A549 (cell line): ENCODE data around the gene LMNB1. TPM values are rescaled to one million over a fixed set of nuclear protein-coding genes. Genes with fewer than 3 reads are reported as not detected.
"Not testable (repeated sequence)": the region's sequence is repeated elsewhere in the genome, so short reads cannot be mapped to it uniquely, and the experiment has no call there.

Experiments
- ATAC-seq, 2 experiments: fragments of 200-7000 bp in 1 of 2; fragments of >200 bp in 1 of 2; cut with Nextera tagmentation in 1 of 2; cut with Tn5 transposase in 1 of 2; 3 replicates each; pipeline versions ENCODE4 v1.8.0 to v1.9.1; 2018 to 2020; ENCODE audit warnings: mild to moderate bottlenecking in 1 of 2, moderate library complexity in 1 of 2
- CTCF ChIA-PET: fragments of 300-600 bp; sonication (Branson Sonifier 250); formaldehyde crosslinking; extraction: SDS; loops from one replicate; lab custom pipeline; 2021; ENCODE audit warnings: antibody characterized with exemption, inconsistent platforms; lab: Yijun Ruan, JAX
- POLR2A ChIA-PET: fragments of 350-600 bp; formaldehyde crosslinking; extraction: SDS; loops from one replicate; lab custom pipeline; 2021; ENCODE audit warnings: antibody characterized with exemption, inconsistent platforms; lab: Yijun Ruan, JAX
- DNase-seq, 2 experiments: peaks; one replicate each; pipeline versions ENCODE4 v3.0.0 to v3.0.0-alpha.2; 2011 to 2016; ENCODE audit warnings: low read depth in 1 of 2, low spot score in 1 of 2
- FAIRE-seq: peaks from 2 replicates; lab custom pipeline; 2011; peaks lifted over from hg19 to GRCh38; lab: Jason Lieb, UNC
- H3K27ac ChIP-seq, 2 experiments: fragments of >200 bp; sonication (Bioruptor Twin); formaldehyde crosslinking; 3 replicates each; pipeline ENCODE4 v1.5.1; 2016 to 2017
- H3K4me1 ChIP-seq: fragments of >200 bp; sonication (Bioruptor Twin); formaldehyde crosslinking; 3 replicates; pipeline ENCODE4 v1.6.1; 2016
- H3K4me2 ChIP-seq: fragments of >200 bp; sonication (Bioruptor Twin); formaldehyde crosslinking; 3 replicates; pipeline ENCODE4 v1.6.1; 2016
- H3K4me3 ChIP-seq: fragments of >200 bp; sonication (Bioruptor Twin); formaldehyde crosslinking; 3 replicates; pipeline ENCODE4 v1.5.1; 2016
- H3K9me3 ChIP-seq: fragments of >200 bp; sonication (Bioruptor Twin); formaldehyde crosslinking; 3 replicates; pipeline ENCODE4 v1.6.1; 2016
- BHLHE40 ChIP-seq: IDR thresholded peaks from 2 replicates; pipeline ENCODE4 v1.6.1; 2012; ENCODE audit warnings: low read depth, low read length, inconsistent platforms
- CHD2 ChIP-seq: fragments of 150-350 bp; IDR thresholded peaks from 2 replicates; pipeline ENCODE4 v1.6.1; 2014; ENCODE audit warnings: low read length; ENCODE audit not compliant: partially characterized antibody
- CHD4 ChIP-seq: fragments of 200-600 bp; sonication (generic); IDR thresholded peaks from 2 replicates; pipeline ENCODE4 v1.6.1; 2016; ENCODE audit warnings: antibody characterized with exemption, mild to moderate bottlenecking, borderline replicate concordance
- ELK1 ChIP-seq: fragments of 150-350 bp; IDR thresholded peaks from 2 replicates; pipeline ENCODE4 v1.6.1; 2014; ENCODE audit warnings: low read depth, mild to moderate bottlenecking, low read length
- ESRRA ChIP-seq: fragments of 150-350 bp; IDR thresholded peaks from 2 replicates; pipeline ENCODE4 v1.6.1; 2014; ENCODE audit warnings: mild to moderate bottlenecking, low read length, borderline replicate concordance
- JUN ChIP-seq, 2 experiments: fragments of >200 bp; sonication (Bioruptor Twin); formaldehyde crosslinking; IDR thresholded peaks; 2 replicates in 1 of 2; 3 replicates in 1 of 2; pipeline ENCODE4 v1.6.1; 2016 to 2017
- MYC ChIP-seq: IDR thresholded peaks from 2 replicates; pipeline ENCODE4 v1.6.1; 2012; ENCODE audit warnings: mild to moderate bottlenecking, inconsistent platforms, low read length, improper control_type of control experiment, borderline replicate concordance
- NR3C1 ChIP-seq: fragments of >200 bp; sonication (Bioruptor Twin); formaldehyde crosslinking; IDR thresholded peaks from 3 replicates; pipeline ENCODE4 v1.6.1; 2017
- PHF8 ChIP-seq: fragments of 200-600 bp; sonication (generic); IDR thresholded peaks from 2 replicates; pipeline ENCODE4 v1.6.1; 2016; ENCODE audit warnings: low read depth, mild to moderate bottlenecking, antibody characterized with exemption, moderate library complexity, borderline replicate concordance
- POLR2A ChIP-seq: IDR thresholded peaks from 2 replicates; pipeline ENCODE4 v1.6.1; 2012; ENCODE audit warnings: mild to moderate bottlenecking, low read length
- RAD21 ChIP-seq, 2 experiments: fragments of >200 bp in 1 of 2; sonication (Bioruptor Twin) in 1 of 2; formaldehyde crosslinking in 1 of 2; IDR thresholded peaks in 1 of 2; conservative IDR thresholded peaks in 1 of 2; 2 replicates in 1 of 2; 3 replicates in 1 of 2; pipeline ENCODE4 v1.6.1; 2012 to 2018; ENCODE audit warnings: inconsistent platforms in 1 of 2
- RARB ChIP-seq: fragments of 250-450 bp; sonication (Bioruptor Pico); IDR thresholded peaks from 2 replicates; pipeline ENCODE4 v1.8.0; 2021; ENCODE audit warnings: mild to moderate bottlenecking, moderate library complexity
- RFX5 ChIP-seq: fragments of 450-650 bp; IDR thresholded peaks from 2 replicates; pipeline ENCODE4 v1.7.1; 2014; ENCODE audit warnings: antibody characterized with exemption, mild to moderate bottlenecking, moderate library complexity
- WGBS: methylation state at CpG from one replicate; pipeline ENCODE4 v1.1.6; 2017; ENCODE audit errors: missing lambda C conversion rate; 5-methylcytosine and 5-hydroxymethylcytosine counted together
- polyA plus RNA-seq, 4 experiments: library from polyadenylated mRNA; depleted of rRNA in 3 of 4; stranded (reverse); fragments of >200 nt; fragmentation: RNase III in 1 of 4; extraction: RNeasy Plus Mini Kit Qiagen cat#74134 plus additional on column Dnase treatment in 1 of 4; gene quantifications; 2 replicates in 3 of 4; 3 replicates in 1 of 4; pipeline ENCODE4 v1.2.3, GENCODE V29; 2011 to 2017
- TF ChIP-seq, protein P1 (sequence below): fragments of >200 bp; sonication (Bioruptor Twin); formaldehyde crosslinking; IDR thresholded peaks from 3 replicates; pipeline ENCODE4 v1.6.1; 2016
- TF ChIP-seq, protein P2 (sequence below): fragments of 200-600 bp; sonication (generic); IDR thresholded peaks from 2 replicates; pipeline ENCODE4 v1.6.1; 2016; ENCODE audit warnings: antibody characterized with exemption, mild to moderate bottlenecking, moderate library complexity
- TF ChIP-seq, protein P3 (sequence below): fragments of >200 bp; sonication (Bioruptor Twin); formaldehyde crosslinking; IDR thresholded peaks from 3 replicates; pipeline ENCODE4 v1.5.1; 2016

The LMNB1 gene
- polyA plus RNA-seq, 2 of the 4 experiments (the other 2 are of a cell fraction), result 45.9 to 55.6 TPM

GRCh38 chr5:126837242-126837641 lies 60.3 kb downstream of the LMNB1 start:
- DNase-seq (no peak), ATAC-seq (no peak), FAIRE-seq (no peak)
- ChIA-PET CTCF (interaction anchor here (0.7 to 1.7 kb wide), 6 partner anchors 8 to 605 kb away, joined by 3 to 6 read pairs (median 4); no protein-coding TSS in a partner anchor), POLR2A (no interaction called here)
- TF ChIP-seq ELK1, result no peak
- TF ChIP-seq CHD2, result no peak
- TF ChIP-seq, protein P1, sequence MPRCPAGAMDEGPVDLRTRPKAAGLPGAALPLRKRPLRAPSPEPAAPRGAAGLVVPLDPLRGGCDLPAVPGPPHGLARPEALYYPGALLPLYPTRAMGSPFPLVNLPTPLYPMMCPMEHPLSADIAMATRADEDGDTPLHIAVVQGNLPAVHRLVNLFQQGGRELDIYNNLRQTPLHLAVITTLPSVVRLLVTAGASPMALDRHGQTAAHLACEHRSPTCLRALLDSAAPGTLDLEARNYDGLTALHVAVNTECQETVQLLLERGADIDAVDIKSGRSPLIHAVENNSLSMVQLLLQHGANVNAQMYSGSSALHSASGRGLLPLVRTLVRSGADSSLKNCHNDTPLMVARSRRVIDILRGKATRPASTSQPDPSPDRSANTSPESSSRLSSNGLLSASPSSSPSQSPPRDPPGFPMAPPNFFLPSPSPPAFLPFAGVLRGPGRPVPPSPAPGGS, result no peak
- no peak for TF ChIP-seq PHF8
- no peak for TF ChIP-seq JUN (IDR thresholded peaks at IDR 0.05)
- no peak for TF ChIP-seq NR3C1
- TF ChIP-seq CHD4, result no peak
- TF ChIP-seq, protein P2, sequence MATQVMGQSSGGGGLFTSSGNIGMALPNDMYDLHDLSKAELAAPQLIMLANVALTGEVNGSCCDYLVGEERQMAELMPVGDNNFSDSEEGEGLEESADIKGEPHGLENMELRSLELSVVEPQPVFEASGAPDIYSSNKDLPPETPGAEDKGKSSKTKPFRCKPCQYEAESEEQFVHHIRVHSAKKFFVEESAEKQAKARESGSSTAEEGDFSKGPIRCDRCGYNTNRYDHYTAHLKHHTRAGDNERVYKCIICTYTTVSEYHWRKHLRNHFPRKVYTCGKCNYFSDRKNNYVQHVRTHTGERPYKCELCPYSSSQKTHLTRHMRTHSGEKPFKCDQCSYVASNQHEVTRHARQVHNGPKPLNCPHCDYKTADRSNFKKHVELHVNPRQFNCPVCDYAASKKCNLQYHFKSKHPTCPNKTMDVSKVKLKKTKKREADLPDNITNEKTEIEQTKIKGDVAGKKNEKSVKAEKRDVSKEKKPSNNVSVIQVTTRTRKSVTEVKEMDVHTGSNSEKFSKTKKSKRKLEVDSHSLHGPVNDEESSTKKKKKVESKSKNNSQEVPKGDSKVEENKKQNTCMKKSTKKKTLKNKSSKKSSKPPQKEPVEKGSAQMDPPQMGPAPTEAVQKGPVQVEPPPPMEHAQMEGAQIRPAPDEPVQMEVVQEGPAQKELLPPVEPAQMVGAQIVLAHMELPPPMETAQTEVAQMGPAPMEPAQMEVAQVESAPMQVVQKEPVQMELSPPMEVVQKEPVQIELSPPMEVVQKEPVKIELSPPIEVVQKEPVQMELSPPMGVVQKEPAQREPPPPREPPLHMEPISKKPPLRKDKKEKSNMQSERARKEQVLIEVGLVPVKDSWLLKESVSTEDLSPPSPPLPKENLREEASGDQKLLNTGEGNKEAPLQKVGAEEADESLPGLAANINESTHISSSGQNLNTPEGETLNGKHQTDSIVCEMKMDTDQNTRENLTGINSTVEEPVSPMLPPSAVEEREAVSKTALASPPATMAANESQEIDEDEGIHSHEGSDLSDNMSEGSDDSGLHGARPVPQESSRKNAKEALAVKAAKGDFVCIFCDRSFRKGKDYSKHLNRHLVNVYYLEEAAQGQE, result no peak
- H3K9me3 ChIP-seq, result no peaks in the 10 kb centered on the region
- H3K4me3 ChIP-seq, result no peak overlapping the region
- H3K4me2 ChIP-seq, result no peak overlapping the region
- no peak overlapping the region for H3K27ac ChIP-seq
- 91% methylated on average over 4 of the region's 4 CpGs for WGBS
- H3K4me1 ChIP-seq, result no peaks in the 10 kb centered on the region

- ATAC-seq (no peak), FAIRE-seq (no peak), DNase-seq (no peak)
- H3K4me2 ChIP-seq, result no peak overlapping the region
- TF ChIP-seq RARB (CRISPR knock-in tag) (no peak), ESRRA (no peak), JUN (IDR thresholded peaks at IDR 0.05) (no peak), RFX5 (no peak), BHLHE40 (no peak), RAD21 (conservative IDR thresholded peaks at IDR 0.05 in 1 of 2, IDR thresholded peaks at IDR 0.05 in 1 of 2) (peak in 1 of 2 experiments; percentile 33; a peak in 1 of 5 replicates), MYC (no peak), POLR2A (no peak)
- TF ChIP-seq, protein P3, sequence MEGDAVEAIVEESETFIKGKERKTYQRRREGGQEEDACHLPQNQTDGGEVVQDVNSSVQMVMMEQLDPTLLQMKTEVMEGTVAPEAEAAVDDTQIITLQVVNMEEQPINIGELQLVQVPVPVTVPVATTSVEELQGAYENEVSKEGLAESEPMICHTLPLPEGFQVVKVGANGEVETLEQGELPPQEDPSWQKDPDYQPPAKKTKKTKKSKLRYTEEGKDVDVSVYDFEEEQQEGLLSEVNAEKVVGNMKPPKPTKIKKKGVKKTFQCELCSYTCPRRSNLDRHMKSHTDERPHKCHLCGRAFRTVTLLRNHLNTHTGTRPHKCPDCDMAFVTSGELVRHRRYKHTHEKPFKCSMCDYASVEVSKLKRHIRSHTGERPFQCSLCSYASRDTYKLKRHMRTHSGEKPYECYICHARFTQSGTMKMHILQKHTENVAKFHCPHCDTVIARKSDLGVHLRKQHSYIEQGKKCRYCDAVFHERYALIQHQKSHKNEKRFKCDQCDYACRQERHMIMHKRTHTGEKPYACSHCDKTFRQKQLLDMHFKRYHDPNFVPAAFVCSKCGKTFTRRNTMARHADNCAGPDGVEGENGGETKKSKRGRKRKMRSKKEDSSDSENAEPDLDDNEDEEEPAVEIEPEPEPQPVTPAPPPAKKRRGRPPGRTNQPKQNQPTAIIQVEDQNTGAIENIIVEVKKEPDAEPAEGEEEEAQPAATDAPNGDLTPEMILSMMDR, result peak; percentile 22; the same call in 1 of the 3 replicates
- POLR2A ChIA-PET, result no interaction called here
- no peaks in the 10 kb centered on the region for H3K4me1 ChIP-seq
- H3K9me3 ChIP-seq, result no peaks in the 10 kb centered on the region
- 91% methylated on average over 7 of the region's 7 CpGs for WGBS
- CTCF ChIA-PET, result interaction anchor here (1.0 to 1.7 kb wide), 5 partner anchors 9 to 476 kb away, joined by 3 to 6 read pairs (median 4); no protein-coding TSS in a partner anchor
- no peak overlapping the region for H3K4me3 ChIP-seq
- H3K27ac ChIP-seq, result no peak overlapping the region
Measured at GRCh38 chr5:126837906-126838539, 61.1 kb downstream of the LMNB1 start.

- FAIRE-seq, DNase-seq, H3K27ac ChIP-seq, POLR2A ChIA-PET, H3K4me1 ChIP-seq, H3K4me2 ChIP-seq, H3K4me3 ChIP-seq, H3K9me3 ChIP-seq, ATAC-seq, CTCF ChIA-PET: not testable (repeated sequence)
- 87% methylated on average over 7 of the region's 7 CpGs for WGBS
Measured at GRCh38 chr5:126839407-126839806, 62.5 kb downstream of the LMNB1 start.

DNA sequence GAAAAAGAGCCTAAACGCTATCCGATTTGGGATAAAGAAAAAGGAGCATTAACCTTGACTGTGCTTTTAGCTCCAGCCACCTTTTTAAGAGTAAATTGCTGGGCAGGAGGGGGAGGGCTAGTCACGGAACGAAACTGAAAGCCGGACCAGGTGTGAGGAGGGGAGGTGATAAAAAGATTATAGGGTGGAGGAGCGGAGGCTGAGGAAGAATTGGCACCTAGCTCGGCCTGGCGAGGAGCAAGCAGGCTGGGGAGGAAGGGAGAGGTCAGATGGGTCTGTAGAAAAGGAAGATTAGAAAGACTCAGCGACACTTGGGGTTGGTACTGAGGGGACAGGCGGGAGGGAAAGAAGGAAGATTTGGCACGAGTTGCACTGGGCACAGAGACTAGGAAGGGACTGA lies 66.4 kb downstream of the LMNB1 start:
- 92% methylated on average over 11 of the region's 11 CpGs for WGBS
- H3K27ac ChIP-seq, H3K4me3 ChIP-seq, POLR2A ChIA-PET, H3K4me2 ChIP-seq, H3K4me1 ChIP-seq, H3K9me3 ChIP-seq, FAIRE-seq, DNase-seq, ATAC-seq: not testable (repeated sequence)
- CTCF ChIA-PET, result interaction anchor here (0.6 kb wide), 1 partner anchor 248 kb away, joined by 3 read pairs; the partner anchor contains the start of gene ALDH7A1

GRCh38 chr5:126845470-126846070 lies 68.6 kb downstream of the LMNB1 start:
- WGBS, result 67% methylated on average over 13 of the region's 14 CpGs
- H3K27ac ChIP-seq, CTCF ChIA-PET, H3K4me2 ChIP-seq, H3K4me3 ChIP-seq, DNase-seq, FAIRE-seq, H3K9me3 ChIP-seq, POLR2A ChIA-PET, H3K4me1 ChIP-seq: not testable (repeated sequence)
- peak in 1 of 2 experiments; percentile 66; a peak in 3 of 6 replicates for ATAC-seq
